ENCODE measurements around the gene TM9SF3. TPM values are rescaled to one million over a fixed set of nuclear protein-coding genes. Genes with fewer than 3 reads are reported as not detected.

The TM9SF3 gene
- total and polyA plus RNA-seq, 2 donors (not counting 1 experiment from before 2014, with no cell fraction given) = 6.9 to 63.4 TPM

DNA sequence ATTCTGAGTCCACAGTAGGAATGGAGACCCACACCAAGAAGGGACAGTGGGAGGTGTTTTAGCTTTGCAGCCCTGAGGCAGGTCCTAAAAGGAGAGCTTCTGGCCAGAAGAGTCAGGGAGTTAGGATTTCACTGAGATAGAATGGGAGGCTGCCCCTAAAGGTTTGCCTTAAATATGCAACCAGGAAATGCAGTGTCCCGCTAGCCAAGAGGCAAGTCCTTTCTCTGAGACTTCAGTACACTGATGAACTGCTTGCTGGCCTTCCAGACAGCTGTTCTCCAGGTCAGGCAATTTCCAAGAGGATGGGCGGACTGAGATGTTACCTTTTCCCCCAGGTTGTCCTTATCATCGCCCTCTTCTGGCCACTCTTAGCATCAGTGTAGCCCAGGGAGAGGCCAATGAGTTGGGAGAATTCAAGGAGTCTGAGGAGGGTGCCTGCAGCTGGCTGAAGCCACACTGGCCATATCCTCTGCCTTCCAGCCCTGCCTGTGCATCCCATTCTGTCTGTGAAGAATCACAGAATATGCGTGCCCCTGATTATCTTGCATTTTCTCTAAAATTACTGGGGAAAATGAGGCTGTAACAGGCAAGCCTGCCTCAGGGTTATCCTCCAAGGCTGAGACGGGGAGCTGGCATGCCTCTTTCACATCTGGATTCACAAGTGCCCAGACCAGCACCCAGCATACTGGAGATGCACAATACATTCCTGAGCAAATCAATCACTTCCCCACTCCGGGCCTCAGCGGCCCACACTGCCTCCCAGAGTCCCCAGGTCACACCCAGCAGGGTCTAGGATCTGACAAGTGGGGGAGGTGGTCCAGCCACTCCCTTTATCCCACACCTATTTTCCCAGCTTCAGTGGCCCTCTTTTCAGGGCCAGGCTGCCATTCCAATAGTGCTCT, 75.5 kb downstream of the TM9SF3 start:
- TF ChIP-seq, protein P1, sequence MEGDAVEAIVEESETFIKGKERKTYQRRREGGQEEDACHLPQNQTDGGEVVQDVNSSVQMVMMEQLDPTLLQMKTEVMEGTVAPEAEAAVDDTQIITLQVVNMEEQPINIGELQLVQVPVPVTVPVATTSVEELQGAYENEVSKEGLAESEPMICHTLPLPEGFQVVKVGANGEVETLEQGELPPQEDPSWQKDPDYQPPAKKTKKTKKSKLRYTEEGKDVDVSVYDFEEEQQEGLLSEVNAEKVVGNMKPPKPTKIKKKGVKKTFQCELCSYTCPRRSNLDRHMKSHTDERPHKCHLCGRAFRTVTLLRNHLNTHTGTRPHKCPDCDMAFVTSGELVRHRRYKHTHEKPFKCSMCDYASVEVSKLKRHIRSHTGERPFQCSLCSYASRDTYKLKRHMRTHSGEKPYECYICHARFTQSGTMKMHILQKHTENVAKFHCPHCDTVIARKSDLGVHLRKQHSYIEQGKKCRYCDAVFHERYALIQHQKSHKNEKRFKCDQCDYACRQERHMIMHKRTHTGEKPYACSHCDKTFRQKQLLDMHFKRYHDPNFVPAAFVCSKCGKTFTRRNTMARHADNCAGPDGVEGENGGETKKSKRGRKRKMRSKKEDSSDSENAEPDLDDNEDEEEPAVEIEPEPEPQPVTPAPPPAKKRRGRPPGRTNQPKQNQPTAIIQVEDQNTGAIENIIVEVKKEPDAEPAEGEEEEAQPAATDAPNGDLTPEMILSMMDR (IDR thresholded peaks at IDR 0.05) = peak; percentile 51
- TF ChIP-seq EZH2 (IDR thresholded peaks at IDR 0.05; ENCODE audit: borderline replicate concordance, insufficient read depth, low read depth, low read length, poor library complexity, severe bottlenecking) = no peak
- peak overlapping the region; percentile 62 for H3K4me3 Mint-ChIP-seq
- ATAC-seq (ENCODE audit: low read depth) (no peak), DNase-seq (peak; percentile 39)
- H3K4me2 ChIP-seq (replicated peaks; ENCODE audit: low read depth, low read length, poor library complexity, severe bottlenecking) = no peak overlapping the region
- H4K20me1 ChIP-seq (ENCODE audit: control insufficient read depth, insufficient read depth, low read length, poor library complexity, severe bottlenecking) = no peaks in the 10 kb centered on the region
- H3K36me3 ChIP-seq (replicated peaks in 1 of 2; ENCODE audit: control extremely low read depth in 1 of 2, control insufficient read depth in 1 of 2, extremely low read depth in 1 of 2, insufficient read depth in 2 of 2, low read length in 1 of 2) = no peaks in the 10 kb centered on the region
- H3K27me3 ChIP-seq (replicated peaks in 1 of 4; ENCODE audit: control extremely low read depth in 1 of 4, control insufficient read depth in 3 of 4, insufficient read depth in 4 of 4, low read length in 3 of 4) = peaks cover 2 to 32% (median 9%) of the 10 kb centered on the region in 4 experiments
- H3K4me1 ChIP-seq (ENCODE audit: control insufficient read depth in 2 of 2, insufficient read depth in 2 of 2, low read length in 2 of 2) = peaks cover 16 to 19% of the 10 kb centered on the region in 2 donors
- ChIA-PET CTCF (interaction anchor here (1.3 kb wide), 2 partner anchors 9 to 16 kb away, joined by 3 read pairs; no protein-coding TSS in a partner anchor), POLR2A (interaction anchor here (1.2 kb wide), 1 partner anchor 10 kb away, joined by 3 read pairs; no protein-coding TSS in a partner anchor)
- H2AFZ ChIP-seq (ENCODE audit: insufficient read depth, low read depth, low read length, poor library complexity, severe bottlenecking) = no peak overlapping the region
- peaks cover 0 to 3% (median 0%) of the 10 kb centered on the region in 3 donors for H3K9me3 ChIP-seq (ENCODE audit: control extremely low read depth in 1 of 3, control insufficient read depth in 2 of 3, insufficient read depth in 1 of 3, low read length in 2 of 3)
- no peaks in the 10 kb centered on the region for H3K79me2 ChIP-seq (ENCODE audit: control insufficient read depth, insufficient read depth, low read length)
- peaks cover 23% of the 10 kb centered on the region for H3K4me1 Mint-ChIP-seq
- H3K27me3 Mint-ChIP-seq = peaks cover 6% of the 10 kb centered on the region
- intact Hi-C loops (cut with micrococcal nuclease) = loop anchor here (5.0 kb wide), 2 partner anchors 114 to 321 kb away; partner anchors contain the start of gene LCOR
- no peaks in the 10 kb centered on the region for H3K9me3 Mint-ChIP-seq (ENCODE audit: insufficient read depth)
- H3K9ac ChIP-seq (ENCODE audit: low read length) = no peak overlapping the region
- H3K27ac ChIP-seq (ENCODE audit: low read length in 2 of 2) = no peak overlapping the region
- WGBS (ENCODE audit: insufficient coverage) = 71% methylated on average over 5 of the region's 7 CpGs
- H3K27ac Mint-ChIP-seq = no peak overlapping the region
- H3K4me3 ChIP-seq (ENCODE audit: control extremely low read depth in 1 of 5, extremely low read depth in 1 of 5, insufficient read depth in 1 of 5, low read depth in 2 of 5, low read length in 4 of 5) = no peak overlapping the region
